ENCODE data around the gene YIPF3. TPM values are rescaled to one million over a fixed set of nuclear protein-coding genes. Genes with fewer than 3 reads are reported as not detected.
A peak's percentile ranks its signal among the peaks of the same experiment; 100 is the strongest.

The YIPF3 gene
- total and polyA plus RNA-seq, 9 of the 15 experiments (the other 6 are each of a cell fraction or from before 2014, with no cell fraction given): 27.5 to 75.3 (median 57.6) TPM

DNA sequence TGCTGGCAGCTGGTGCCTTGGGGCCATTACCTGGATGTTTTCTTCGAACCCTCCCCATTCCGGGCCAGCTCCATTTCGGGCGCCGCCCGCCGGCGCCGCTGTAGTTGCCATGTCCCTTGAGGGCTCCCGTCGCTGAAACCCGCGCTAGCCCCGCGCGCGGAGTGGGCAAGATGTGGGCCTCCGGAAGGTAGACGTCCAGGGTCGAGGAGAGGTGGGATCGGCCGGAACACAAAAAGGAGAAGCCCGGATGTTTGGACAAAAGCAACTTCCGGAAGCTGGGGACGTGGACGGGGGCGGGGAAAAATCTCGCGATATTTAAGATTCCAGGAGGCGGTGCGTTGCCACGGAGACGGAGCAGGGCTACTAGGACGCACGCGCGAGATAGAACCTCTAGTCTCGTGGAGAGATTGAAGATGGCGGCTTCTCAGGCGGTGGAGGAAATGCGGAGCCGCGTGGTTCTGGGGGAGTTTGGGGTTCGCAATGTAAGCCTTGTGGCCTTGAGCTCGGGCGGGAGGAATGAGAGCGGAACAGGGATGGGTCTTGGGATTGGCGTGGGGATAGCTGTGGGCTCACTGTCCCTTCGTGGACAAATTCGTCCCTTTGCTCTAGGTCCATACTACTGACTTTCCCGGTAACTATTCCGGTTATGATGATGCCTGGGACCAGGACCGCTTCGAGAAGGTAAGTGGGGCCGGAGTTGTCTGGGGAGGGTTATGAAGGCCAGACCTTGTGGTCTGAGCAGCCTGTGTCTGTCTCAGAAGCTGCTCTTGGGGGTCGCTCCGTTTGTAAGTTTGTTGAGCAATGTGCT lies at the start of gene YIPF3, which contains the start of gene POLR1C (continued):
- TF ChIP-seq, protein P1, sequence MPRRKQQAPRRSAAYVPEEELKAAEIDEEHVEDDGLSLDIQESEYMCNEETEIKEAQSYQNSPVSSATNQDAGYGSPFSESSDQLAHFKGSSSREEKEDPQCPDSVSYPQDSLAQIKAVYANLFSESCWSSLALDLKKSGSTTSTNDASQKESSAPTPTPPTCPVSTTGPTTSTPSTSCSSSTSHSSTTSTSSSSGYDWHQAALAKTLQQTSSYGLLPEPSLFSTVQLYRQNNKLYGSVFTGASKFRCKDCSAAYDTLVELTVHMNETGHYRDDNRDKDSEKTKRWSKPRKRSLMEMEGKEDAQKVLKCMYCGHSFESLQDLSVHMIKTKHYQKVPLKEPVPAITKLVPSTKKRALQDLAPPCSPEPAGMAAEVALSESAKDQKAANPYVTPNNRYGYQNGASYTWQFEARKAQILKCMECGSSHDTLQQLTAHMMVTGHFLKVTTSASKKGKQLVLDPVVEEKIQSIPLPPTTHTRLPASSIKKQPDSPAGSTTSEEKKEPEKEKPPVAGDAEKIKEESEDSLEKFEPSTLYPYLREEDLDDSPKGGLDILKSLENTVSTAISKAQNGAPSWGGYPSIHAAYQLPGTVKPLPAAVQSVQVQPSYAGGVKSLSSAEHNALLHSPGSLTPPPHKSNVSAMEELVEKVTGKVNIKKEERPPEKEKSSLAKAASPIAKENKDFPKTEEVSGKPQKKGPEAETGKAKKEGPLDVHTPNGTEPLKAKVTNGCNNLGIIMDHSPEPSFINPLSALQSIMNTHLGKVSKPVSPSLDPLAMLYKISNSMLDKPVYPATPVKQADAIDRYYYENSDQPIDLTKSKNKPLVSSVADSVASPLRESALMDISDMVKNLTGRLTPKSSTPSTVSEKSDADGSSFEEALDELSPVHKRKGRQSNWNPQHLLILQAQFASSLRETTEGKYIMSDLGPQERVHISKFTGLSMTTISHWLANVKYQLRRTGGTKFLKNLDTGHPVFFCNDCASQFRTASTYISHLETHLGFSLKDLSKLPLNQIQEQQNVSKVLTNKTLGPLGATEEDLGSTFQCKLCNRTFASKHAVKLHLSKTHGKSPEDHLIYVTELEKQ (CRISPR knock-in tag; IDR thresholded peaks at IDR 0.05): no peak
- peak; percentile 92 to 93 for TF ChIP-seq NRF1 (conservative IDR thresholded peaks at IDR 0.05 in 1 of 2, IDR thresholded peaks at IDR 0.05 in 1 of 2)
- TF ChIP-seq MEF2A (IDR thresholded peaks at IDR 0.05; ENCODE audit: control insufficient read depth, low read depth, low read length): no peak
- no peak for TF ChIP-seq PYGO2 (tag; IDR thresholded peaks at IDR 0.05)
- TF ChIP-seq ATF1 (CRISPR knock-in tag; IDR thresholded peaks at IDR 0.05): no peak
- peak; percentile 76 for TF ChIP-seq ATF1 (tag; IDR thresholded peaks at IDR 0.05)
- TF ChIP-seq PML (IDR thresholded peaks at IDR 0.05; ENCODE audit: low read length): peak; percentile 72; the same call in 1 of the 2 replicates
- TF ChIP-seq U2AF2 (optimal IDR thresholded peaks at IDR 0.05; ENCODE audit: low read depth, low read length): no peak
- TF ChIP-seq ZKSCAN1 (IDR thresholded peaks at IDR 0.05; ENCODE audit: low read depth, low read length): 0 out of 2 replicates have a peak, but pooled peaks have one; percentile 5
- TF ChIP-seq, protein P2, sequence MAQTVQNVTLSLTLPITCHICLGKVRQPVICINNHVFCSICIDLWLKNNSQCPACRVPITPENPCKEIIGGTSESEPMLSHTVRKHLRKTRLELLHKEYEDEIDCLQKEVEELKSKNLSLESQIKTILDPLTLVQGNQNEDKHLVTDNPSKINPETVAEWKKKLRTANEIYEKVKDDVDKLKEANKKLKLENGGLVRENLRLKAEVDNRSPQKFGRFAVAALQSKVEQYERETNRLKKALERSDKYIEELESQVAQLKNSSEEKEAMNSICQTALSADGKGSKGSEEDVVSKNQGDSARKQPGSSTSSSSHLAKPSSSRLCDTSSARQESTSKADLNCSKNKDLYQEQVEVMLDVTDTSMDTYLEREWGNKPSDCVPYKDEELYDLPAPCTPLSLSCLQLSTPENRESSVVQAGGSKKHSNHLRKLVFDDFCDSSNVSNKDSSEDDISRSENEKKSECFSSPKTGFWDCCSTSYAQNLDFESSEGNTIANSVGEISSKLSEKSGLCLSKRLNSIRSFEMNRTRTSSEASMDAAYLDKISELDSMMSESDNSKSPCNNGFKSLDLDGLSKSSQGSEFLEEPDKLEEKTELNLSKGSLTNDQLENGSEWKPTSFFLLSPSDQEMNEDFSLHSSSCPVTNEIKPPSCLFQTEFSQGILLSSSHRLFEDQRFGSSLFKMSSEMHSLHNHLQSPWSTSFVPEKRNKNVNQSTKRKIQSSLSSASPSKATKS (CRISPR knock-in tag; IDR thresholded peaks at IDR 0.05): no peak
- TF ChIP-seq EP400 (IDR thresholded peaks at IDR 0.05): peak; percentile 99
- TF ChIP-seq, protein P3, sequence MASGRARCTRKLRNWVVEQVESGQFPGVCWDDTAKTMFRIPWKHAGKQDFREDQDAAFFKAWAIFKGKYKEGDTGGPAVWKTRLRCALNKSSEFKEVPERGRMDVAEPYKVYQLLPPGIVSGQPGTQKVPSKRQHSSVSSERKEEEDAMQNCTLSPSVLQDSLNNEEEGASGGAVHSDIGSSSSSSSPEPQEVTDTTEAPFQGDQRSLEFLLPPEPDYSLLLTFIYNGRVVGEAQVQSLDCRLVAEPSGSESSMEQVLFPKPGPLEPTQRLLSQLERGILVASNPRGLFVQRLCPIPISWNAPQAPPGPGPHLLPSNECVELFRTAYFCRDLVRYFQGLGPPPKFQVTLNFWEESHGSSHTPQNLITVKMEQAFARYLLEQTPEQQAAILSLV (tag; IDR thresholded peaks at IDR 0.05): no peak
- TF ChIP-seq, protein P4, sequence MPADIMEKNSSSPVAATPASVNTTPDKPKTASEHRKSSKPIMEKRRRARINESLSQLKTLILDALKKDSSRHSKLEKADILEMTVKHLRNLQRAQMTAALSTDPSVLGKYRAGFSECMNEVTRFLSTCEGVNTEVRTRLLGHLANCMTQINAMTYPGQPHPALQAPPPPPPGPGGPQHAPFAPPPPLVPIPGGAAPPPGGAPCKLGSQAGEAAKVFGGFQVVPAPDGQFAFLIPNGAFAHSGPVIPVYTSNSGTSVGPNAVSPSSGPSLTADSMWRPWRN (IDR thresholded peaks at IDR 0.05; ENCODE audit: low read depth): no peak
- TF ChIP-seq BMI1 (IDR thresholded peaks at IDR 0.05; ENCODE audit: low read length): peak; percentile 95
- peak; percentile 70; the same call in 1 of the 2 replicates for TF ChIP-seq KAT7 (CRISPR knock-in tag; IDR thresholded peaks at IDR 0.05; ENCODE audit: borderline replicate concordance)
- TF ChIP-seq HDAC2 (IDR thresholded peaks at IDR 0.05): peak; percentile 88
- no peak for TF ChIP-seq SMARCA4 (IDR thresholded peaks at IDR 0.05)
- no peak for TF ChIP-seq BACH1 (tag; IDR thresholded peaks at IDR 0.05)
- no peak for TF ChIP-seq ZNF79 (CRISPR knock-in tag; IDR thresholded peaks at IDR 0.05; ENCODE audit: low read depth)
- no peak for TF ChIP-seq SMAD4 (CRISPR knock-in tag; conservative IDR thresholded peaks at IDR 0.05)
- TF ChIP-seq FIP1L1 (IDR thresholded peaks at IDR 0.05; ENCODE audit: low read depth, low read length, poor library complexity, severe bottlenecking): no peak
